GM06990 (cell line): ENCODE measurements around the gene PACC1.

Experiments
- DNase-seq: peaks from one replicate; pipeline ENCODE4 v3.0.0-alpha.2; 2011; ENCODE audit not compliant: insufficient read length; ENCODE audit errors: extremely low read depth
- H3K27me3 ChIP-seq: replicated peaks from 2 replicates; pipeline ENCODE4 v1.6.0; 2011; ENCODE audit warnings: low read length; ENCODE audit not compliant: control insufficient read depth, insufficient read depth
- H3K36me3 ChIP-seq: 2 replicates; pipeline ENCODE4 v1.5.1; 2011; ENCODE audit warnings: low read length; ENCODE audit not compliant: control insufficient read depth, insufficient read depth
- H3K4me3 ChIP-seq: replicated peaks from 2 replicates; pipeline ENCODE4 v1.5.1; 2011; ENCODE audit warnings: low read depth, mild to moderate bottlenecking, control low read depth, low read length
- CTCF ChIP-seq: IDR thresholded peaks from 2 replicates; pipeline ENCODE4 v1.5.1; 2011; ENCODE audit warnings: low read length, control low read depth, mild to moderate bottlenecking, inconsistent platforms; ENCODE audit not compliant: insufficient read depth, poor library complexity, severe bottlenecking

PACC1 gene

DNA sequence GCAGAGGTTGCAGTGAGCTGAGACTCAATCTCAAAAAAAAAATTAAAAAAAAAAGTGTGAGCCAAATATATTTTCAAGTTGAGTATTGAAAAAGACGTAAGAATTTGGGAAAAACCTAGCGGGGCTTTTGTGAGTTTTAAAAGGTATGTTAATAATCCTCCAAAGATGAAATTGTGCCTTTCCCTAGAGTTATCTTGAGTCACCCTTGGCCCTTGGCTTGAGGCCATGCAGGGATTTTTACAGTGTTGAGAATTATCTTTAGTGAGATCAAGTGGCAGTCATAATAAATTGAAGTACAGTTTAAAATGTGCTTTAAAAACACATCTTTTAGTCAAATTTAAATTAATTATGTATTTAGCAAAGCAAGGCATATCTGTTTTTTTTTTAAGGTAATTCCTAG, 96.8 kb downstream of the PACC1 start:
- no peak for DNase-seq
- no peak for TF ChIP-seq CTCF
- H3K27me3 ChIP-seq: no peaks in the 10 kb centered on the region
- H3K4me3 ChIP-seq: no peak overlapping the region
- no peaks in the 10 kb centered on the region for H3K36me3 ChIP-seq

DNA sequence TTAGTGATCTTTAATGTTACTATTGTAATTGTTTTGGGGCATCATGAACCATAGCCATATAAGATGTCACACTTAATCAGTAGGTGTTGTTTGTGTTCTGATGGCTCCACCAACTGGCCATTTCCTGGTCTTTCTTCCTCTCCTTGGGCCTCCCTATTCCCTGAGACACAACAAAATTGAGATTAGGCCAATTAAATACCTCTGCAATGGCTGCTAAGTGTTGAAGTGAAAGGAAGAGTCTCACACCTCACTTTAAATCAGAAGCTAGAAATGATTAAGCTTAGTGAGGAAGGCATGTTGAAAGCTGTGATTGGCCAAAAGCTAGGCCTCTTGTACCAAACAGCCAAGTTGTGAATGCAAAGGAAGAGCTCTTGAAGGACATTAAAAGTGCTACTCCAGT, 98.8 kb downstream of the PACC1 start:
- Histone ChIP-seq H3K36me3 (no peaks in the 10 kb centered on the region), H3K27me3 (no peaks in the 10 kb centered on the region), H3K4me3 (no peak overlapping the region)
- DNase-seq: no peak
- TF ChIP-seq CTCF: peak; percentile 19

DNA sequence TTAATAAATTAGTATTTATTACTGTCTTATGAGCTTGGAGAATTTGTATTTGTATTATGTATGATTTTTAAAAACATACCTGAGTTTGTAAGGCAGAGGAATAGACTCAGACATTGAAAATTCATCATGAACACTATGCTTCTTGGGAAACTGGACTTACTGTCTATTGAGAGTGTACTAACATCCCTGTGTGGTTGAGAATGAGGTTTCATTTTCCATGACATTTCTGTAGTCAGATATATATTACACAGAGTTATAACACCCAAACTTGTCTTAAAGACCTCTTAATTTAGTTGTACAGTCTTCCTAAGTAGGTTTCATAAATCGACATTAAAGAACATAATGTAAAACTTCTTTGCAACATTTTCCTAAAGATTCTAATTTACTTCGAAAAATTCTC, 99.5 kb downstream of the PACC1 start:
- no peaks in the 10 kb centered on the region for H3K27me3 ChIP-seq
- H3K4me3 ChIP-seq: no peak overlapping the region
- no peak for TF ChIP-seq CTCF
- H3K36me3 ChIP-seq: no peaks in the 10 kb centered on the region
- DNase-seq: no peak
